HG03066 (cell line): ENCODE data around the gene VKORC1.

Experiments
- ATAC-seq: cut with Tn5 transposase; IDR thresholded peaks from one replicate; pipeline ENCODE4 v1.9.1; 2021; ENCODE audit warnings: low read depth; ENCODE audit not compliant: unreplicated experiment

Gene VKORC1

GRCh38 chr16:31067342-31067741, 27.3 kb downstream of the VKORC1 start:
- ATAC-seq: no peak

- ATAC-seq: no peak
Measured at GRCh38 chr16:31064882-31065461, 29.6 kb downstream of the VKORC1 start.

GRCh38 chr16:31063843-31064611, 30.6 kb downstream of the VKORC1 start:
- ATAC-seq: no peak

GRCh38 chr16:31063495-31063842, 31.1 kb downstream of the VKORC1 start:
- no peak for ATAC-seq

- no peak for ATAC-seq
Measured at GRCh38 chr16:31061813-31062440, 32.7 kb downstream of the VKORC1 start.

- ATAC-seq: no peak
Measured at GRCh38 chr16:31061126-31061812, 33.3 kb downstream of the VKORC1 start.

- ATAC-seq: no peak
Measured at GRCh38 chr16:31055613-31056012, 39.0 kb downstream of the VKORC1 start.

- ATAC-seq: no peak
Measured at GRCh38 chr16:31052114-31052513, 42.5 kb downstream of the VKORC1 start.

- no peak for ATAC-seq
Measured at GRCh38 chr16:31050280-31051030, 44.1 kb downstream of the VKORC1 start.

- ATAC-seq: no peak
Measured at GRCh38 chr16:31043898-31044481, 50.6 kb downstream of the VKORC1 start.

GRCh38 chr16:31043352-31043751, 51.2 kb downstream of the VKORC1 start:
- no peak for ATAC-seq

- no peak for ATAC-seq
Measured at GRCh38 chr16:31042866-31043265, 51.7 kb downstream of the VKORC1 start.
